Mesenchymal stem cell (in vitro differentiated cells and primary cell): ENCODE data around the gene MBD3.
A peak's percentile ranks its signal among the peaks of the same experiment; 100 is the strongest.
"Not testable (repeated sequence)": the region's sequence is repeated elsewhere in the genome, so short reads cannot be mapped to it uniquely, and the experiment has no call there.

Experiments used
- DNase-seq: peaks from one replicate; pipeline ENCODE4 v3.0.0-alpha.2; 2013
- H2AFZ ChIP-seq: one replicate; pipeline ENCODE4 v1.6.1; 2013; ENCODE audit warnings: low read depth, mild to moderate bottlenecking, control low read depth, inconsistent platforms, low read length, moderate library complexity
- H2AK5ac ChIP-seq: 2 replicates; pipeline ENCODE4 v1.6.1; 2013; ENCODE audit warnings: low read length, moderate library complexity, mild to moderate bottlenecking, inconsistent platforms; ENCODE audit not compliant: severe bottlenecking
- H2BK120ac ChIP-seq: one replicate; pipeline ENCODE4 v1.6.1; 2013; ENCODE audit warnings: low read depth, mild to moderate bottlenecking, inconsistent platforms, low read length, moderate library complexity
- H2BK12ac ChIP-seq, 2 experiments: one replicate each; pipeline ENCODE4 v1.6.1; 2013; ENCODE audit warnings: inconsistent platforms in 2 of 2, low read length in 2 of 2, mild to moderate bottlenecking in 2 of 2, moderate library complexity in 2 of 2, control low read depth in 1 of 2
- H2BK15ac ChIP-seq: one replicate; pipeline ENCODE4 v1.6.1; 2013; ENCODE audit warnings: mild to moderate bottlenecking, low read depth, inconsistent platforms; ENCODE audit not compliant: poor library complexity, severe bottlenecking
- H2BK5ac ChIP-seq: 2 replicates; pipeline ENCODE4 v1.6.1; 2013; ENCODE audit warnings: low read depth, mild to moderate bottlenecking, low read length, control low read depth, inconsistent platforms; ENCODE audit not compliant: poor library complexity, severe bottlenecking
- H3K14ac ChIP-seq, 2 experiments: one replicate each; pipeline ENCODE4 v1.6.1; 2013; ENCODE audit warnings: inconsistent platforms in 2 of 2, low read length in 2 of 2, control low read depth in 1 of 2, mild to moderate bottlenecking in 1 of 2, moderate library complexity in 1 of 2
- H3K18ac ChIP-seq, 2 experiments: one replicate each; pipeline ENCODE4 v1.6.1; 2013; ENCODE audit warnings: inconsistent platforms in 2 of 2, low read length in 2 of 2, control low read depth in 1 of 2, low read depth in 1 of 2, mild to moderate bottlenecking in 1 of 2
- H3K23ac ChIP-seq, 2 experiments: one replicate each; pipeline ENCODE4 v1.6.1; 2013; ENCODE audit warnings: inconsistent platforms in 2 of 2, low read length in 2 of 2, mild to moderate bottlenecking in 2 of 2, moderate library complexity in 2 of 2, control low read depth in 1 of 2
- H3K27ac ChIP-seq: 2 replicates; pipeline ENCODE4 v1.5.1; 2013; ENCODE audit warnings: mild to moderate bottlenecking, moderate library complexity, low read length, control low read depth, inconsistent platforms; ENCODE audit not compliant: poor library complexity, severe bottlenecking
- H3K27me3 ChIP-seq, 2 experiments: 2 replicates each; pipeline versions ENCODE4 v1.6.1 to v1.7.0; 2013; ENCODE audit warnings: low read length in 2 of 2, mild to moderate bottlenecking in 2 of 2, moderate library complexity in 2 of 2, control low read depth in 1 of 2, inconsistent platforms in 1 of 2; ENCODE audit not compliant: control insufficient read depth in 1 of 2, insufficient read depth in 1 of 2
- H3K36me3 ChIP-seq, 2 experiments: 2 replicates each; pipeline versions ENCODE4 v1.6.1 to v1.7.0; 2013; ENCODE audit warnings: low read length in 2 of 2, control low read depth in 1 of 2, inconsistent platforms in 1 of 2, low read depth in 1 of 2, mild to moderate bottlenecking in 1 of 2; ENCODE audit not compliant: insufficient read depth in 2 of 2, control insufficient read depth in 1 of 2
- H3K4ac ChIP-seq, 2 experiments: one replicate each; pipeline ENCODE4 v1.6.1; 2013; ENCODE audit warnings: inconsistent platforms in 2 of 2, low read length in 2 of 2, mild to moderate bottlenecking in 2 of 2, moderate library complexity in 2 of 2, control low read depth in 1 of 2, low read depth in 1 of 2
- H3K4me1 ChIP-seq: 2 replicates; pipeline ENCODE4 v1.6.1; 2013; ENCODE audit warnings: low read depth, low read length, control low read depth; ENCODE audit not compliant: control insufficient read depth, insufficient read depth
- H3K4me2 ChIP-seq: 2 replicates; pipeline ENCODE4 v1.6.1; 2013; ENCODE audit warnings: low read length, mild to moderate bottlenecking, inconsistent platforms; ENCODE audit not compliant: poor library complexity, severe bottlenecking
- H3K4me3 ChIP-seq, 2 experiments: 2 replicates each; pipeline versions ENCODE4 v1.5.1 to v1.7.0; 2013; ENCODE audit warnings: low read length in 2 of 2, mild to moderate bottlenecking in 2 of 2, control low read depth in 1 of 2, low read depth in 1 of 2; ENCODE audit not compliant: insufficient read depth in 1 of 2
- H3K79me1 ChIP-seq: replicated peaks from 2 replicates; pipeline ENCODE4 v1.6.1; 2013; ENCODE audit warnings: mild to moderate bottlenecking, control low read depth, low read length, inconsistent platforms; ENCODE audit not compliant: poor library complexity, severe bottlenecking
- H3K9ac ChIP-seq: 2 replicates; pipeline ENCODE4 v1.7.0; 2013; ENCODE audit warnings: mild to moderate bottlenecking, low read length, moderate library complexity
- H3K9me3 ChIP-seq: 2 replicates; pipeline ENCODE4 v1.7.0; 2013; ENCODE audit warnings: mild to moderate bottlenecking, low read length; ENCODE audit not compliant: control insufficient read depth
- H4K8ac ChIP-seq: one replicate; pipeline ENCODE4 v1.6.1; 2013; ENCODE audit warnings: inconsistent platforms, mild to moderate bottlenecking, low read length, moderate library complexity
- H4K91ac ChIP-seq: one replicate; pipeline ENCODE4 v1.6.1; 2013; ENCODE audit warnings: mild to moderate bottlenecking, low read length, inconsistent platforms
- WGBS: methylation state at CpG from one replicate; pipeline ENCODE4 v1.1.7; 2013; ENCODE audit warnings: mixed read lengths; 5-methylcytosine and 5-hydroxymethylcytosine counted together

MBD3 gene

DNA sequence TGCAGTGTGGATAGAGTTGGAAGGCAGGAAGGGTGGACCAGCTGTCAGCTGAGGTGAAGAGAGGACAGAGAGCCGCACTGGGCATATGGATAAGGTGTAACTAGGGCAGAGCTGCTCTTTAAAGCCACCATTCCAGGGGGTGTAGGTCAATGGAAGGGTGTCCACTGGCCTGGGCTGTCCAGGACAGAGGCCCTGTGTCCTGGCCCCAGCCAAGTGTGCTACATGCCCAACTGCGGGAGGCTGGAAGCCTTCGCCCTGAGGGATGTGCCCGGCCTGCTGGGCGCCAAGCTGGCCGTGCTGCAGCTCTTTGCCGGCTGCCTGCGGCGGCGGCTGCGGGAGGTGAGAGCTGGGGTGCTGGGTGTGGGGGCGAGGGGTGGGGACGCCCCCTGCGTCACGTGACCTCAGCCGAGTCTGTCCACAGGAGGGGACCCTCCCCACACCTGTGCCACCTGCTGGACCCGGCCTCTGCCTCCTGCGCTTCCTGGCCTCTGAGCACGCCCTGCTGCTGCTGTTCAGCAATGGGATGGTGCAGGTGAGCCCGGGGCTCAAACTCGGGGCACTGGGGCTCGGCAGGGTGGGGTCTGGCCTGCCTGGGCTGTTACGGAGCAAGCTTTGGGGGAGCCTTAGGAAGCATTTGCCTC lies 59.0 kb downstream of the MBD3 start:
- Histone ChIP-seq H2AFZ (no peak overlapping the region), H2BK5ac (no peak overlapping the region), H3K79me1 (no peaks in the 10 kb centered on the region), H2BK15ac (no peak overlapping the region), H4K8ac (no peak overlapping the region), H3K23ac (no peak overlapping the region), H3K27ac (no peak overlapping the region), H3K18ac (no peak overlapping the region), H3K4ac (no peak overlapping the region), H3K4me3 (peak overlapping the region in 1 of 2 experiments; percentile 3), H3K36me3 (peaks cover 0 to 5% of the 10 kb centered on the region in 2 experiments), H3K4me1 (no peaks in the 10 kb centered on the region), H4K91ac (no peak overlapping the region), H3K9ac (no peak overlapping the region), H3K27me3 (peaks cover 4 to 30% of the 10 kb centered on the region in 2 experiments), H2BK120ac (no peak overlapping the region), H3K4me2 (no peak overlapping the region), H3K9me3 (peaks cover 5% of the 10 kb centered on the region), H3K14ac (no peak overlapping the region), H2AK5ac (no peak overlapping the region), H2BK12ac (no peak overlapping the region)
- DNase-seq, result no peak
- WGBS, result 76% methylated on average over 20 of the region's 23 CpGs

GRCh38 chr19:1532003-1532402 lies 60.7 kb downstream of the MBD3 start:
- H3K27me3 ChIP-seq, result peaks cover 0 to 25% of the 10 kb centered on the region in 2 experiments
- no peak overlapping the region for H2BK5ac ChIP-seq
- no peak overlapping the region for H2BK120ac ChIP-seq
- no peak overlapping the region for H3K4me2 ChIP-seq
- H3K23ac ChIP-seq, result no peak overlapping the region
- no peak overlapping the region for H3K4ac ChIP-seq
- no peak overlapping the region for H2AK5ac ChIP-seq
- peaks cover 5% of the 10 kb centered on the region for H3K9me3 ChIP-seq
- no peak for DNase-seq
- H3K4me3 ChIP-seq, result no peak overlapping the region
- H3K9ac ChIP-seq, result no peak overlapping the region
- no peak overlapping the region for H3K27ac ChIP-seq
- 87% methylated on average over 8 of the region's 9 CpGs for WGBS
- H3K36me3 ChIP-seq, result peaks cover 0 to 5% of the 10 kb centered on the region in 2 experiments
- H3K4me1 ChIP-seq, result no peaks in the 10 kb centered on the region
- no peak overlapping the region for H3K18ac ChIP-seq
- H3K14ac ChIP-seq, result no peak overlapping the region
- H4K8ac ChIP-seq, result no peak overlapping the region
- H4K91ac ChIP-seq, result no peak overlapping the region
- H2BK15ac ChIP-seq, result no peak overlapping the region
- H3K79me1 ChIP-seq, result no peaks in the 10 kb centered on the region
- no peak overlapping the region for H2AFZ ChIP-seq
- H2BK12ac ChIP-seq, result no peak overlapping the region

- Histone ChIP-seq H3K9me3 (peaks cover 5% of the 10 kb centered on the region), H3K4ac (no peak overlapping the region), H3K27me3 (peaks cover 0 to 25% of the 10 kb centered on the region in 2 experiments), H2BK15ac (no peak overlapping the region), H4K8ac (no peak overlapping the region), H3K23ac (no peak overlapping the region), H2BK12ac (no peak overlapping the region), H2BK120ac (no peak overlapping the region), H3K4me3 (no peak overlapping the region), H3K36me3 (peaks cover 0 to 5% of the 10 kb centered on the region in 2 experiments), H4K91ac (no peak overlapping the region), H3K79me1 (no peaks in the 10 kb centered on the region), H3K14ac (no peak overlapping the region), H3K4me2 (no peak overlapping the region), H3K9ac (no peak overlapping the region), H3K4me1 (no peaks in the 10 kb centered on the region), H2BK5ac (no peak overlapping the region), H2AFZ (no peak overlapping the region), H2AK5ac (no peak overlapping the region), H3K27ac (no peak overlapping the region), H3K18ac (no peak overlapping the region)
- no peak for DNase-seq
- 92% methylated on average over 11 of the region's 11 CpGs for WGBS
Observed at GRCh38 chr19:1531587-1531986, 61.1 kb downstream of the MBD3 start.

DNA sequence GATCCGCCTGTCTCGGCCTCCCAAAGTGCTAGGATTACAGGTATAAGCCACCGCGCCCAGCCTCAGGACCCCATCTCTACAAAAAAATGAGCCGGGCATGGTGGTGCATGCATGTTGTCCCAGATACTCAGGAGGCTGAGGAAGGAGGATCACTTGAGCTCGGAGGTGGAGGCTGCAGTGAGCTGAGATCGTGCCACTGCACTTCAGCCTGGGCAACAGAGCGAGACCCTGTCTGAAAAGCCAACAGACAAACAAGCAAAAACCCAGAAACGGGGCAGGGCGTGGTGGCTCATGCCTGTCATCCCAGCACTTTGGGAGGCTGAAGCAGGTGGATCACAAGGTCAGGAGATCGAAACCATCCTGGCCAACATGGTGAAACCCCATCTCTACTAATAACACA lies 61.8 kb downstream of the MBD3 start:
- not testable (repeated sequence) for H3K4me2 ChIP-seq, DNase-seq, H4K8ac ChIP-seq, H3K14ac ChIP-seq, H3K36me3 ChIP-seq, H3K23ac ChIP-seq, H3K4me3 ChIP-seq, H3K18ac ChIP-seq, H3K9ac ChIP-seq, H2BK15ac ChIP-seq, H3K4ac ChIP-seq, H2BK120ac ChIP-seq, H3K79me1 ChIP-seq, H2BK5ac ChIP-seq, H4K91ac ChIP-seq, H2AK5ac ChIP-seq, H2AFZ ChIP-seq, H3K9me3 ChIP-seq, H2BK12ac ChIP-seq, H3K27ac ChIP-seq, H3K4me1 ChIP-seq
- whole genome bisulfite sequencing, result 90% methylated on average over 11 of the region's 11 CpGs
- H3K27me3 ChIP-seq, result peaks cover 0 to 27% of the 10 kb centered on the region in 2 experiments
